Neuronal stem cell (in vitro differentiated cells): ENCODE data around the gene DGCR6L.

ENCODE experiments used
- DNase-seq: peaks from one replicate; pipeline ENCODE4 v3.0.0-alpha.2; 2013; ENCODE audit warnings: low spot score
- H2AFZ ChIP-seq: one replicate; pipeline ENCODE4 v1.6.1; 2013; ENCODE audit warnings: mild to moderate bottlenecking, low read length, inconsistent platforms
- H2AK5ac ChIP-seq: 2 replicates; pipeline ENCODE4 v1.6.1; 2013; ENCODE audit warnings: low read depth, mild to moderate bottlenecking, inconsistent platforms, low read length, moderate library complexity, mixed read lengths
- H2BK120ac ChIP-seq: 2 replicates; pipeline ENCODE4 v1.6.1; 2013; ENCODE audit warnings: low read depth, mild to moderate bottlenecking, inconsistent platforms, low read length, moderate library complexity, mixed read lengths
- H2BK12ac ChIP-seq: one replicate; pipeline ENCODE4 v1.6.1; 2013; ENCODE audit warnings: low read length, inconsistent platforms
- H2BK15ac ChIP-seq: 2 replicates; pipeline ENCODE4 v1.6.1; 2013; ENCODE audit warnings: mild to moderate bottlenecking, low read length, inconsistent platforms, mixed read lengths
- H2BK5ac ChIP-seq: one replicate; pipeline ENCODE4 v1.6.1; 2013; ENCODE audit warnings: inconsistent platforms, mild to moderate bottlenecking, low read length, moderate library complexity
- H3K14ac ChIP-seq: one replicate; pipeline ENCODE4 v1.6.1; 2013; ENCODE audit warnings: low read length, inconsistent platforms
- H3K18ac ChIP-seq: 2 replicates; pipeline ENCODE4 v1.6.1; 2013; ENCODE audit warnings: low read length, inconsistent platforms
- H3K23ac ChIP-seq: 2 replicates; pipeline ENCODE4 v1.6.1; 2013; ENCODE audit warnings: low read depth, mild to moderate bottlenecking, mixed read lengths, low read length, inconsistent platforms; ENCODE audit not compliant: poor library complexity
- H3K27ac ChIP-seq: replicated peaks from 3 replicates; pipeline ENCODE4 v1.5.1; 2013; ENCODE audit warnings: low read length, inconsistent platforms
- H3K27me3 ChIP-seq, 3 experiments: 2 replicates each; pipeline ENCODE4 v1.6.1; 2013; ENCODE audit warnings: low read length in 3 of 3, mild to moderate bottlenecking in 2 of 3, inconsistent platforms in 1 of 3, low read depth in 1 of 3, mixed read lengths in 1 of 3, moderate library complexity in 1 of 3; ENCODE audit not compliant: control insufficient read depth in 3 of 3, insufficient read depth in 3 of 3
- H3K36me3 ChIP-seq, 2 donors: replicated peaks in 1 of 2; 2 replicates each; pipeline ENCODE4 v1.6.1; 2013; ENCODE audit warnings: low read length in 2 of 2; ENCODE audit not compliant: control insufficient read depth in 2 of 2, insufficient read depth in 2 of 2
- H3K4ac ChIP-seq: 2 replicates; pipeline ENCODE4 v1.6.1; 2013; ENCODE audit warnings: inconsistent platforms, mild to moderate bottlenecking, low read length, moderate library complexity
- H3K4me1 ChIP-seq, 2 donors: 1 replicate in 1 of 2; 2 replicates in 1 of 2; pipeline ENCODE4 v1.6.1; 2013; ENCODE audit warnings: low read length in 2 of 2, low read depth in 1 of 2; ENCODE audit not compliant: control insufficient read depth in 2 of 2, insufficient read depth in 1 of 2
- H3K4me2 ChIP-seq: one replicate; pipeline ENCODE4 v1.6.1; 2013; ENCODE audit warnings: mild to moderate bottlenecking, low read length, inconsistent platforms; ENCODE audit not compliant: insufficient read depth, poor library complexity, severe bottlenecking
- H3K4me3 ChIP-seq, 2 donors: 2 replicates each; pipeline ENCODE4 v1.5.1; 2013; ENCODE audit warnings: low read length in 2 of 2, mild to moderate bottlenecking in 2 of 2, inconsistent platforms in 1 of 2, moderate library complexity in 1 of 2
- H3K79me1 ChIP-seq: one replicate; pipeline ENCODE4 v1.6.1; 2013; ENCODE audit warnings: low read depth, mild to moderate bottlenecking, inconsistent platforms, low read length, moderate library complexity
- H3K9ac ChIP-seq: one replicate; pipeline ENCODE4 v1.6.1; 2013; ENCODE audit warnings: mild to moderate bottlenecking, low read depth, low read length, inconsistent platforms; ENCODE audit not compliant: poor library complexity
- H3K9me3 ChIP-seq, 2 donors: replicated peaks in 1 of 2; 2 replicates each; pipeline versions ENCODE3 to v1.6.1; 2013; ENCODE audit warnings: low read length in 2 of 2, mild to moderate bottlenecking in 2 of 2, inconsistent platforms in 1 of 2, low read depth in 1 of 2, mixed read lengths in 1 of 2, moderate library complexity in 1 of 2; ENCODE audit not compliant: control insufficient read depth in 2 of 2, insufficient read depth in 1 of 2
- H4K8ac ChIP-seq: one replicate; pipeline ENCODE4 v1.6.1; 2013; ENCODE audit warnings: low read depth, mild to moderate bottlenecking, inconsistent platforms, low read length, moderate library complexity
- H4K91ac ChIP-seq: one replicate; pipeline ENCODE4 v1.6.1; 2013; ENCODE audit warnings: low read length, low read depth, mild to moderate bottlenecking, inconsistent platforms; ENCODE audit not compliant: poor library complexity
- WGBS, 2 donors: extraction: QIAGEN DNeasy Blood & Tissue Kit; methylation state at CpG; one replicate each; pipeline ENCODE4 v1.1.7; 2013; ENCODE audit warnings: missing lambda C conversion rate in 2 of 2, mixed read lengths in 1 of 2; ENCODE audit not compliant: insufficient read length in 2 of 2, insufficient replicate concordance in 1 of 2; ENCODE audit errors: extremely low coverage in 2 of 2; 5-methylcytosine and 5-hydroxymethylcytosine counted together

Gene DGCR6L

DNA sequence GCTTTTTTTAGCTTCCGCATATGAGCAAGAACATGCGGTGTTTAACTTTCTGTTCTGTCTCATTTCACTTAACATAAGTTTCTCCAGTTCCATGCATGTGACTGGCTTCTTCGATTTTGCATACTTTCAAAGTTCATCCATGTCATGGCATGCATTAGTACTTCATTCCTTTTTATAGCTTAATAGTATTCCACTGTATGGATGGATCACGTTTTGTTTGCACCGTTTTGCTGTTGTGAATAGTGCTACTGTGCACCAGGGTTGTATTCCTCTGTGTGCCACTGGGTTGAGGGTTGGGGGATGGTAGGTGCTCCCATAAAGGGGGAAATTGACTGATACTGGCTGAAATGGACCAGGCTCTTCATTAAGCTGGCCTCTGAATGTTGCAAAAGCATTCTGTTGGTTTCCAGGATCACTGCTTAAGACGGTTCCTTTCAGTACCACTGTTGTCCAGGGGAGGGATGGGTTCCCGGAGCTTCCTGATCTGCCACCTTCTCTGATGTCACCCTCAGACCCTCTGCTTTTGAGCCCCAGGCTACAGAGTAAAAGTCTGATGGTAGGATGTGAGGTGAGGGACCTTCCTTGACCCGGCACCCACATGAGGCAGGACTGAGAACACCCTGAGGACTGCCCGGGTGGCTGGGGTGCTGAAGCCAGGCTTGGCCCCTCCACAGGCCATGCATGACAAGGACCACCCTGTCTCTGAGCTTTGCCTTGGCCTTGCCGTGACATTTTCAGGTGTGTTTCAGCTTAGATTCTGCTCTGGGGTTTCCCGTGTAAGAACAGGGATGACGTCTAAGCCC is 24.4 kb downstream of the DGCR6L start:
- H2AK5ac ChIP-seq: no peak overlapping the region
- no peak overlapping the region for H2BK5ac ChIP-seq
- H3K27ac ChIP-seq: no peak overlapping the region
- H3K27me3 ChIP-seq: peaks cover 0 to 69% (median 29%) of the 10 kb centered on the region in 3 experiments
- no peak overlapping the region for H4K91ac ChIP-seq
- H3K4me3 ChIP-seq: no peak overlapping the region
- no peak overlapping the region for H3K4ac ChIP-seq
- no peak for DNase-seq
- H3K9ac ChIP-seq: no peak overlapping the region
- no peak overlapping the region for H2BK120ac ChIP-seq
- H3K4me2 ChIP-seq: no peak overlapping the region
- H3K79me1 ChIP-seq: no peaks in the 10 kb centered on the region
- no peak overlapping the region for H2BK12ac ChIP-seq
- no peak overlapping the region for H3K18ac ChIP-seq
- no peak overlapping the region for H4K8ac ChIP-seq
- H2BK15ac ChIP-seq: no peak overlapping the region
- no peaks in the 10 kb centered on the region for H3K9me3 ChIP-seq
- H2AFZ ChIP-seq: no peak overlapping the region
- WGBS, 2 donors: no CpG with 5 or more reads among the region's 12 CpGs
- peaks cover 2 to 7% of the 10 kb centered on the region in 2 donors for H3K4me1 ChIP-seq
- no peak overlapping the region for H3K14ac ChIP-seq
- peak overlapping the region; percentile 90 for H3K23ac ChIP-seq
- no peaks in the 10 kb centered on the region for H3K36me3 ChIP-seq

DNA sequence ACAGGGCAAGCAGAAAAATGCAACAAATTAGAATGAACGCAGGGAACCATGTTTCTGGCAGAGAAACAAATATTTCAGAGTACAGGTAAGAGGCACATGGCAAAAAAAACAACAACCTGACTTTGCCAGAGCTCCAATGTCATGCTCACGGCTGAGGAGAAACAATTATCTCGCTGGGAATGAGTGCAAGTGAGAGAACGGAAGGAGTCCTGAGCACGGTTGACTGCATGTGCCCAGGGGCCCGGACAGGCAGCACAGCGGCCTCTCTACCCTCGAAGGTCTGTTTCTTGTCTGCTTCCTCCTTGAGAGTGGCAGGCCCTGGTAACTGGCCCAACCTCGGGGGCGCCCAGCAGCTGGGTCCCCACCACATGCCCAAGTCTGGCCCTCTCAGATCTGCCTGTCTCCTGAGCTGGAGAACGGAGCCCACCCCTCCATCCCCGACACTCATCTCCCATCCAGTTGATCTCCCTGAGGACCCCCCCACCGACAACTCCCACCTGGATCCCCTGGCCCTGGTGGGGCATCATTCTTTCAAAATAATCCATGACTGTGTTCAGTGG is 27.1 kb downstream of the DGCR6L start:
- no CpG with 5 or more reads among the region's 13 CpGs for WGBS, 2 donors
- no peak overlapping the region for H2AFZ ChIP-seq
- no peak overlapping the region for H4K8ac ChIP-seq
- H3K23ac ChIP-seq: peak overlapping the region; percentile 85
- H3K4ac ChIP-seq: no peak overlapping the region
- peaks cover 0 to 2% of the 10 kb centered on the region in 2 donors for H3K4me1 ChIP-seq
- H2BK120ac ChIP-seq: no peak overlapping the region
- H2BK5ac ChIP-seq: no peak overlapping the region
- H3K27ac ChIP-seq: no peak overlapping the region
- no peak overlapping the region for H3K4me2 ChIP-seq
- H3K79me1 ChIP-seq: no peaks in the 10 kb centered on the region
- H3K9me3 ChIP-seq: no peaks in the 10 kb centered on the region
- no peak overlapping the region for H3K4me3 ChIP-seq
- no peak overlapping the region for H3K9ac ChIP-seq
- H3K14ac ChIP-seq: no peak overlapping the region
- H2BK12ac ChIP-seq: no peak overlapping the region
- H3K36me3 ChIP-seq: no peaks in the 10 kb centered on the region
- H4K91ac ChIP-seq: no peak overlapping the region
- no peak overlapping the region for H2AK5ac ChIP-seq
- no peak for DNase-seq
- peaks cover 0 to 60% (median 14%) of the 10 kb centered on the region in 3 experiments for H3K27me3 ChIP-seq
- no peak overlapping the region for H2BK15ac ChIP-seq
- no peak overlapping the region for H3K18ac ChIP-seq

DNA sequence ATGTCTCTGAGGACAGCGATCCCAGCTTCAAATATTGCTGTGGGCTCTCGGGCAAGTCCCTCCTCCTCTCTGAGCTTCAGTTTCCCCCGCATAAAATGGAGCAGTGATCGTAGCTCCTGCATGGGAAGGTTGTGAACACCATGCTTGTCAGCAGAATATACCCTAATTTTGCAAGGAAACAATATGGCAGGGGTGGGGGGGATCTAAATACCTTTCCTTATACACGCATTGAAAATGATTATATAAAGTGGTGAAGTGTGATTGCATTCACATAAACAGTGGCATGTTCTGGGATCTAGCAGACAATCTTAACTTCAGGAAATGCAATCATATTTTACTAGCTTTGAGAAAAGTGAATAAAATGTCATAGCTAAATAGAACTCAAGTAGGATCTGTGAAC is 27.8 kb downstream of the DGCR6L start:
- no peak overlapping the region for H3K4me2 ChIP-seq
- H3K79me1 ChIP-seq: no peaks in the 10 kb centered on the region
- no peak overlapping the region for H3K18ac ChIP-seq
- peak overlapping the region; percentile 53 for H4K91ac ChIP-seq
- no peak overlapping the region for H2BK12ac ChIP-seq
- H2BK5ac ChIP-seq: no peak overlapping the region
- no peaks in the 10 kb centered on the region for H3K36me3 ChIP-seq
- H3K9ac ChIP-seq: no peak overlapping the region
- whole genome bisulfite sequencing, 2 donors: no CpG with 5 or more reads among the region's 5 CpGs
- H2AK5ac ChIP-seq: peak overlapping the region; percentile 84
- H2AFZ ChIP-seq: no peak overlapping the region
- H2BK15ac ChIP-seq: no peak overlapping the region
- H2BK120ac ChIP-seq: no peak overlapping the region
- DNase-seq: no peak
- no peak overlapping the region for H3K14ac ChIP-seq
- peak overlapping the region; percentile 6 for H3K23ac ChIP-seq
- peaks cover 0 to 2% of the 10 kb centered on the region in 2 donors for H3K4me1 ChIP-seq
- no peaks in the 10 kb centered on the region for H3K9me3 ChIP-seq
- H3K4ac ChIP-seq: no peak overlapping the region
- peaks cover 0 to 54% (median 8%) of the 10 kb centered on the region in 3 experiments for H3K27me3 ChIP-seq
- H3K27ac ChIP-seq: no peak overlapping the region
- H4K8ac ChIP-seq: no peak overlapping the region
- H3K4me3 ChIP-seq: no peak overlapping the region

DNA sequence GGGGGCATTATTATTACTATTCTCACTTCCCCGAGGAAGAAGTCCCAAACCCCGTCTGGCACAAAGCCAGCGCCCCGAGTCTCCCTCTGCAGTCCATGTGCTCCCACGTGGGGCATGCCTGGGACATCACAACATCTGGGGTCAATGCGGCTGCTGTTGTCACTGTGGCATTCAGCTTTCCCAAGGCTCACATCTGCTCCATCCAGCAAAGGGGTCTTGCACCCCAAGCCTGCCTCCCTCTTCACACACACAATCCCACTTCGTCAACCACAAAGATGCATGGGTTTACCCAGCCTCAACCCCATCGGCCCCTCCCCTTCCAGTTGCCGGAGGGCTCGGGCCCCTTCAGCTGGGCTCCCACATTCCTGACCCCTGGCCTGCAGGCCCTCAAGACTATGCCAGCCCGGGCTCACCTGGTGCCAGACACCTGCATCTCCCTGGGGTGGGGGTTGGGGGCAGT is 28.2 kb downstream of the DGCR6L start:
- Histone ChIP-seq H4K8ac (no peak overlapping the region), H3K4me3 (no peak overlapping the region), H2AK5ac (peak overlapping the region; percentile 84), H3K23ac (peak overlapping the region; percentile 6), H3K14ac (peak overlapping the region; percentile 1), H2BK5ac (no peak overlapping the region), H3K27ac (no peak overlapping the region), H2AFZ (no peak overlapping the region), H3K4me1 (peaks cover 0 to 2% of the 10 kb centered on the region in 2 donors), H3K79me1 (no peaks in the 10 kb centered on the region), H3K27me3 (peaks cover 0 to 49% (median 3%) of the 10 kb centered on the region in 3 experiments), H3K4ac (no peak overlapping the region), H3K9ac (no peak overlapping the region), H4K91ac (peak overlapping the region; percentile 53), H3K18ac (peak overlapping the region; percentile 19), H2BK15ac (no peak overlapping the region), H3K4me2 (no peak overlapping the region), H2BK12ac (no peak overlapping the region), H2BK120ac (no peak overlapping the region), H3K9me3 (no peaks in the 10 kb centered on the region), H3K36me3 (no peaks in the 10 kb centered on the region)
- no peak for DNase-seq
- no CpG with 5 or more reads among the region's 11 CpGs for whole genome bisulfite sequencing, 2 donors
